Right renal cortex interstitium (tissue), 3 donors: ENCODE data around the gene SLC5A11. TPM values are rescaled to one million over a fixed set of nuclear protein-coding genes. Genes with fewer than 3 reads are reported as not detected.

ENCODE experiments used
- DNase-seq, 3 donors: peaks; one replicate each; pipeline ENCODE4 v3.0.0-alpha.2; 2013; ENCODE audit warnings: low read depth in 3 of 3, low spot score in 2 of 3
- polyA plus RNA-seq, 3 donors: library from polyadenylated mRNA; unstranded; fragments of 120-200 nt; gene quantifications; one replicate each; pipeline ENCODE4 v1.2.1, GENCODE V29; 2013; ENCODE audit not compliant: insufficient read length in 3 of 3

The SLC5A11 gene
- polyA plus RNA-seq, 3 donors, result 2.8 to 6.5 (median 5.9) TPM

DNA sequence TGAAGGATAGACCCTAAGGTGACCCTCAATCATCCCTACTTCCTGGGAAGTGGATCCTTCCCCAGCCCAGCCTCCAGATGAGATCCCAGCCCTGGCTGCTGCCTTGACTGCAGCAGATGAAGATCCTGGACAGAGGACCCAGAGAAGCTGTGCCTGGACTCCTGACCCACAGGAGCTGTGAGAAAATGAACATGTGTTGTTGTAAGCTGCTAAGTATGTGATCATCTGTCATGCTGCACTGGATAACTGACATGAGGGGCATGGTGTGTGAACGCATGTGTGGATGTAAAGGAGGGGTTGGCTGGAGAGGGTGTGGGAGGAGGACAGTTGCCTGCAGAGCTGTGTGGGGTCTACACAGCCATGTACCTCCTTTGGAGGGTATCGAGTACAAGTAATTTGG is 69.3 kb downstream of the SLC5A11 start:
- no peak for DNase-seq

DNA sequence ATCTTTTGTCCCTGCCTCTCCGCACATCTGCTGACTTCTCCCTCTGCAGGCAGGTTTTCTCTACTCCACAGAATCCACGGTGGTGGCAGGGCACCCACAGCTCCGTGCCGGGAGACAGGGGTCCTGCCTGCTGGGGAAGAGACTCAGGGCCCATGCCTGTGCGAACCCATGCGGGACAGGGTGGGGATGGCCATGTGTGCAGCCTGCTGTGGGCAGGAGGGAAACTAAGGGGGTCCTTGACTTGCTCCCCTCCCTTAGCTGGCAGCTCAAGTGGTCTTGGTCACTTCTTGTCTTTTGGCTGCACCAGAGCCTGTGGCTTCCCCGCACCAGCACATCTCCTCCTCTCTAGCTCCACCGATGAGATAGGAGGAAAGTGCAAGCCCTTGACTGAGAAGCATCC is 69.8 kb downstream of the SLC5A11 start:
- no peak for DNase-seq

DNA sequence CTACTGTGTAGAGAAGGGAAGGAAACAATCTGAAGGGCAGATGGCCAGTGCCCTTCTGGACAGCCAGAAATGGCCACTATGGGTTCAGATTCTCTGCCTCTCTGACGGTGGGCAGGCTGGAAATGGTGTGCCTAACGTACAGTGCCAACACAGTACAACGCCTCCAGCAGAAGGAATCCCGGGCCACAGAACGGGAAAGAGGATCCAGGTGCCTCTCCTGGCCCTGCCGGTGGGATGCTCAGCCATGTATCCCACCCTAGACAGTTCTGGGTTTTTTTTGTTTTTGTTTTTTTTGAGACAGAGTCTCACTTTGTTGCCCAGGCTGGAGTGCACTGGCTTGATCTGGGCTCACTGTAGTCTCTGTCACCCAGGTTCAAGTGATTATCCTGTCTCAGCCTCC is 71.5 kb downstream of the SLC5A11 start:
- no peak for DNase-seq

DNA sequence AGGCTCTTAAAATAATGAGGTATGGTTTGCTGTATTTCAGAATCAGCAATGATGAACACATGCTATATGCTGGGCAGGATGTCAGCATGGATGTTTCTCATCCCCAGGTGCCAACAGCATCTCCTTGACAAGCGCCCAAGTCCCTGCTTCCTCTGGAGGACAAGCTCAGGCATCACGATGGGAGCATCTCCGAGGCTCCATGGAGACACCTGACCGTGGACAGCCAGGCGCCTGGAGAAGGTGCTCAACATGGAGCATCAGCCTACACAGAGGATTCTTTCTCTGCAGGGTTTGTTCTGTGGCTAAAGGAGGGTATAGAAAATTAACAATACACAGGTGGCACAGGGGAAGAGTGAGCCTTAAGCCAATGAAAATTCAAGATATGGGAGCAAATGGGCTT is 72.1 kb downstream of the SLC5A11 start:
- DNase-seq, result no peak

DNA sequence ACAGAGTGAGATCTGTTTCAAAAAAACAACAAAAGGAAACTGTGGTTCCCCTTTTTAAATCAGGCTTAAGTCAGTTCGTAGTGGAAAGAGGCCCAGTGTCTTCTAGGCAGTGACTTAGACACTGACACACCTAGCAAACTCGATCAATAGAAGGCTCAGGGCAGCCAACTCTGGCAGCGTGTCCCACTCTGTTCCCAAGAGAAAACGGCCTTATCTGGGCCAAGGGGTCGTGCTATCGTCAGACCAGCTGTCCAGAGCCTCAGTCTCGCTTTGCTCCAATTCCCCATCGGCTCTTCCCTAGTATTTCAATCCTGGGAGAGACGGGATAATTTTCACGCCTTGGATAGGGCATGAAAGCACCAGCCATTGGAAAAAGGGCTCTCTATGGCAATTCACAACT is 72.9 kb downstream of the SLC5A11 start:
- no peak for DNase-seq

DNA sequence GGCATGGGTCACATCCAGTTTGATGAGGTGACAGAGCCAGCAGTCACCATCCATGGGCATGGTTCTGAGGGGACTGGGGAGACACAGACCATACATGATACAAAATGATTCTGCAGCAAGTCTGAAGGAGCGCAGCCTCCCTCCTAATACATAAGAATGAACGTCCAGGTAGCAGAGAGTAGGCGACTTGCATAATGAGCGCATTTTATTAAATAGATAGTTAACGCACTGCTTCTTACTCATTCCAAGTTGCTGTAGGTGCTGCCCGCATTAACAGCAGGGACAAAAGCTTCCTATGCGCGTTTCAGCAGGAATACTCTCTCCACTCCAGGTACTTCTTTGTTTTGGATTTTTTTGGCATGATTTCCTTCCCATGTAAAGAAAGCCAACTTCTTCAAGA is 73.8 kb downstream of the SLC5A11 start:
- no peak for DNase-seq

DNA sequence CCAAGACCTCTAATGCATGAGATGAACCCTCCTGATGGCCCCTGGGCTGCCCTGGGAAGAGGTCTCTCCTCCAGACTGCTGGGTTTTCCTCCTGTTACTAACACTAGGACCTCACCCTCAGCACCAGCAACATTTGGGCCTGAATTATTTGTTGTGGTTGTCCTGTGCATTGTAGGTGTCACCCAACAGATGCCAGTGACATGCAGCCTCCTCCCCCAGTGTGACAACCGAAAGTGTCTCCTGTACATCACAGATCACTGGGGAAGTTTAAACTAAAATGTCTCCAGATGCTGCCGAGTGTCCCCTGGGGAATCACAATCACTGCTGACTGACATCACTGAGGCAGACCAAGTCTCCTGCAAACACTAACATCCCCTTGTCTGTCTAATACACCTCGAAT is 74.8 kb downstream of the SLC5A11 start:
- DNase-seq, result no peak

DNA sequence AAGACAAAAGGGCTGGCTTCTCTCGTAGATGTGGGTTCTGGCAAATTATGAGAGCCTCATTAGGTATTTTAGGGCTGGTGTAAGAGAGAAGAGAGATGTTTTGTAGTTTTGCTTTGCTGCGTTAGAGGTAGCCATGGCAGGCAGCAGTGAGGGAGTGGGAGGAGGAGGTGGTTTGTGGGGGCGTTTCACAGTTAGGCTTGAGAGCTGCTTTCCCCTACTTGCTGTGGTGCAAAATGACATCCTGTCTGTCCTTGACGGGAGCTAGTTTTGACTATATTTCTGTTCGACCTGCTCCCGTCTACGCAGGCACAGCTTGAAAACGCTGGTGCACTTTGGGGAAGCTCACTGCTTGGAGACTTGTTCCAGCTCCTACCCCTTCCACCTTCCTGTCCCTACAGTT is 75.5 kb downstream of the SLC5A11 start:
- no peak for DNase-seq

DNA sequence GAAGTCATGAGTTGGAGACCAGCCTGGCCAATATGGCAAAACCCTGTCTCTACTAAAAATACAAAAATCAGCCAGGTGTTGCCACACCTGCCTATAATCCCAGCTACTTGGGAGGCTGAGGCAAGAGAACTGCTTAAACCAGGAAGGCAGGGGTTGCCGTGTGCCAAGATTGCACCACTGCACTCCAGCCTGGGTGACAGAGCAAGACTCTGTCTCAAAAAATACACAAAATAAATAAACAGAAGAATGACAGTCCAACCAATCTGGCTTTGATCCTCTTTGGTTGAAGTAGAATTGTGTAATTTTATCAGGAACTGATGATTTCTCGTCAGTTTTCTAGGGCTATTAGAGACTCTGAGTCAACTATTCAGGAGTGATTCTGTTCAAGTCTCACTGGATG is 79.4 kb downstream of the SLC5A11 start:
- no peak for DNase-seq

DNA sequence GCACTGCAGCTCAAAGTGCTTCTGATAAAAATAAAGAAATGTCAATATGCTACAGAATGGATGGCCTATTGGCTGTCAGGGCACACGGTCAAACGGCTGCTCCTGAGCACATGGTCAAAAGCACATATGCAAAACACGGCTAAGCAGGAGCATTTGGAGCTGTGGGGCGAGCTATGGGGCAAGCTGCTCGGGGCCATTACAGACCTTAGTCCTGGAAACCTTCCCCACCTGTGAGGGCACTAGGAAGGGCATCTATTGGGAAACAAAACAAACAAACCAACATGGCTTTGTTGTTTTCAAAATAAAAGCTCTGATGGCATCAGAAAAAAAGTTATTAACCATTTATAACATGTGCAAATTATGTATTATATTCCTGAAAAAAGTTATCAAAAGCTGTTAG is 83.6 kb downstream of the SLC5A11 start:
- DNase-seq, result no peak

DNA sequence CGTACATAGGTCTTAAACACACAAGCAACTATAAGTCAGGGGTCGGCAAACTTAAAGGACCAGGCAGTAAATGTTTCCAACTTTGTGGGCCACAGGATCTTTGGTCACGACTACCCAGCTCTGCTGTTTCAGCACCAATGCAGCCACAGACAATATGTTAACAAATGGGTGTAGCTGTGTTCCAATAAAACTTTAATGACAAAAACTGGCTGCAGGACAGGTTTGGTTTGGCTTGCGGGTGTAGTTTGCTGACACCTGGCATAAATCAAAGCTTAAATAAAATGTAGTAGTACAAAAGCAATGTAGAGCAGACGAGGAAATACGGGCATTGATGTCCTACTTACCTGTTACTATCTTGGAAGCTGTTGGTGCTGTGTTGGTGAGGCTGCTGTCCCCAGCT is 84.7 kb downstream of the SLC5A11 start:
- no peak for DNase-seq

DNA sequence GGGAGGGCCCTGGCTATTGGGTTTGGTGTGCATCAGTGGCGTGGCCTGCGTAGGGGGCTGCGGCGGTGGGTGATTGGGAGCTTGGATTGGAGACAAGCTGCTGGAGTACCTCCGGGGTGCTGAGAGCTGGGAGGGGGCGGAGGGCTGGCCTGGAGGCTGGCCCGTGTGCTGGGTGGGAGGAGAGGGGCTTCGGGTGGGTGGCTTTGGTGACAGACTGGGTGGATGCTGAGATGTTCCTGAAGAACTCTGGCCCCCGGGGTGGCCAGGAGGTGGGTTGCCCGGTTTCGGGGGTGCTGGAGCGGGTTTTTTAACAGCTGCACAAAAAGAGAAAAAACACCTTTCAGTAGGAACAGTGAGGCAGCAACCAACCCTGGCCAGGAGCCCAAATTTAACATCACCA is 85.3 kb downstream of the SLC5A11 start:
- no peak for DNase-seq

DNA sequence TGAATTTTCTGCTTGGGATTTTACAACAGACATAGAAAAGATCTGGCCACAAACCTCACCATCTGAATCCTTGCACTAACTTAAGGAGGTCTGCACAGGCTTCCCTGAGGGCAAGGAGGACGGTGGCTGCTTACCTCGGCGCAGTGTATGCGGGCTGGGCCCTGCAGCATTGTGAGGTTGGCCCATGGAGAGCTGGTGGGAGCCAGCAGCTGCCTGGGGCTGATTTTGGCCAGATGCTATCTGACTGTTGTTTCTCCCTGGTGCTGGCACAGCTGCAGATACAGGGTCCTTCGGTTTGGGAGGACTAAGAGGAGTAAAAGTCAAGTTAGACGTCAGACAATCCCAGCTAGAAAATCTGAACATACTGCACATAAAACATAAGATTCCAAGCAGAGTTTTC is 89.6 kb downstream of the SLC5A11 start:
- no peak for DNase-seq

DNA sequence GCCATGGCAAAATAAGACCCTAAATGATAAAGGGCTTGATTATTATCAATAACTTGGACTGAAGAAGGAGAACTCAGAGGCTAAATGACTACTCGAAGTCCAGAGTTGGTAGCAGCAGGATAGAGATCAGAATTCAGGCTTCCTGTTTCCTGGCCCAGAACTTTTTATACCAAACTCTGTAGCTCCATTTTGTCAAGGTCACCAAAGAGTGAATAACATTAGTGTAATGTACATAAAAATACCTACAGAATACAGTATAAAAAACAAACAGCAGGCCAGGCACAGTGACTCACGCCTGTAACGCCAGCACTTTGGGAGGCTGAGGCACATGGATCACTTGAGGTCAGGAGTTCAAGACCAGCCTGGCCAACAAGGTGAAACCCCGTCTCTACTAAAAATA is 90.4 kb downstream of the SLC5A11 start:
- DNase-seq, result no peak

DNA sequence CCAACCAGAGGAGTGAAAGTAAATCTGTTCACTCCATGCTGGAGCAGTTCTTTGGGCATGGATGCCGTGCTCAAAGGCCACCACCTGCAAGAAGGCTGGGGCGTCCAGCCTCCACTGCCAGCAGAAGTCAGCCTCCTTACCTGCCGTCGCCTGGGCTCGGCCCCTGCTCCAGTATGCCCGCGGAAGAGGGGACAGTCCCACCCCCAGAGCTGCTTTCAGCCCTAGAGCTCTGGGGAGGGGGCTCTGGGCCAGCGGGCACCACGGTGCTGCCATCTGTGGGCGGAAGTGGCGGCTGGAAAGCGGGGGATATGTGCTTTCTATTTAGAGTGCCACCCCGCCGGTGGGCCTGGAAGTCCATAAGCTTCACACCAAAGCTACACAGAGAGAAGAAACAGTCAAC is 93.5 kb downstream of the SLC5A11 start:
- DNase-seq, result no peak

DNA sequence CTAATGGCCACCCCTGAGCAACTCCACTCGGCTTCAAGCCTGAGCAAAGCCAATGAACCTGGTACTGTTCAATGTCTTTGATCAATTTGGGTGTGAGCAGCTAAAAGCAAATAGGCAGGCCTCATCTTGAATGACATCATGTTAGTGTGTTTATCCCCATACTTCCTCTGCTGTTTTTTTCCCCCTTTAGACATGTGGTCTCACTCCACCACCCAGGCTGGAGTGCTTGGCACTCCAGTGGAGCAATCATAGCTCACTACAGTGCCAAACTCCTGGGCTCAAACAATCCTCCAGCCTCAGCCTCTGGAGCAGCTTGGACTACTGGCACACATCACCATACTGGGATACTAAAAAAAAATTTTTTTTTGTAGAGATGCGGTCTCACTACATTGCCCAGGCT is 94.0 kb downstream of the SLC5A11 start:
- DNase-seq, result no peak

DNA sequence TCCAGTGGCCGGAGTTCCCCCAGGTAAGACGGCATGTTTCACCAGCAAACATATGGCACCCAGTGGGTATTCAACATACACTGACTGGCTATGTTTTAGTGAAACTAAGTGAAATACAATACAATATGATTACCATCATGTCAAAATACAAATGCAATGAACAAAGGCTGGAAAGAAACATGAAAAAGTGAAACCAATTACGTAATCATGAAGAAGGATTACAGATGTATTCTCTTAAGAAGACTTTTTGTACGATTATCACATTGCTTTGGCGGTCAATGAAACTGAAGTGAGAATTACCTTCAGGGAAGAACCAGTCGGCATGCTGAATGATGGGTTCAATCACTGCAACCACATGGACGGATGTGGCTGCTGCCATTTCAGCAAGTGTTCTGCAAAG is 97.7 kb downstream of the SLC5A11 start:
- DNase-seq, result no peak

DNA sequence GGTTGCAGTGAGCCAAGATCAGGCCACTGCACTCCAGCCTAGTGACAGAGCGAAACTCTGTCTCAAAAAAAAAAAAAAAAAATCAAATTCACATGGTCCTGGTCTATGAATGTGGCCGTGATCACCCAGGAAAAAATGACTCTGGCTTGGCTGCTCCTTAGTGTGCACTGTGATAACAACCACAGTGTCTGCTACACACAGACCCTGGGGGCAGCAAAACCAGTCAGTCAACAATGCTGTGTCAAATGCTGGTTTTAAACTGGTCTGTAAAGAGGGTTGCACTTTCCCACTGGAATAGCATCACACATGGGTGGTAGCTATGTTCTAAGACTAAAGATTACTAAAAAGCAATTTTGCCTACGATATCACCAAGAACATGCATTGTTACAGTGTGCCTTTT is 98.4 kb downstream of the SLC5A11 start:
- DNase-seq, result no peak

DNA sequence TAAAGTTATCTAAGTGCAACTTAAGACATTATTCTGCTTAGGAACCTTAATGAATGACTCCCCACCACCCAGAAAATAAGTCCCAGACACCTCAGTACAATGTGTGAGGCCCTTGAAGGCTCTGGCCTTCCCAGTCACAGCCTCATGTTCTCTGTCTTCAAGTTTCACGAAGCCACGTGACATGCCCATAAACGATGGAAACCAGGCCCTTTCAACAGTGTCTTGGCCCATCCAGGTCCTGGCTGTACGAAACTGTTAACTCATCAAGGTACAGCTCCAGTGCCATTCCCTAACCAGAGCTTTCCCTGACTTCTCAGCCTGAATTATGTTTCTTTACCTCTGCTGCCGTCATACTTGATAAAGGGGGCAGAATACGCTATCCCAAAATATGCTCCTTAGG is 100.4 kb downstream of the SLC5A11 start:
- no peak for DNase-seq

DNA sequence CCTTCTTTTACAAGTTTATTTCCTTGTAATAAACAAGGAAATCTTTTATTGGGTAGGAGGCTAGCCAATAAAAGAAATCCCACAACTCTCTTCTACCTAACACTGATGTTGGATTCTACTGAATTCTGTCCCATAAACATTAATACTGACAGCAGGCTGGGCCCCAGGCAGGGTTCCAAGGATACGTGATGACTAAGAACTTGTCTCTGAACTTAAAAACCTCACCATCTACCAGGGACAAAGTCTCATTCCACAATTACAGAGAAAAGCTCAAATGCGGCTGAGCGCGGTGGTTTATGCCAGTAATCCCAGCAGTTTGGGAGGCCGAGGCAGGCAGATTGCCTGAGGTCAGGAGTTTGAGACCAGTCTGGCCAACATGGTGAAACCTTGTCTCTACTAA is 104.5 kb downstream of the SLC5A11 start:
- no peak for DNase-seq

DNA sequence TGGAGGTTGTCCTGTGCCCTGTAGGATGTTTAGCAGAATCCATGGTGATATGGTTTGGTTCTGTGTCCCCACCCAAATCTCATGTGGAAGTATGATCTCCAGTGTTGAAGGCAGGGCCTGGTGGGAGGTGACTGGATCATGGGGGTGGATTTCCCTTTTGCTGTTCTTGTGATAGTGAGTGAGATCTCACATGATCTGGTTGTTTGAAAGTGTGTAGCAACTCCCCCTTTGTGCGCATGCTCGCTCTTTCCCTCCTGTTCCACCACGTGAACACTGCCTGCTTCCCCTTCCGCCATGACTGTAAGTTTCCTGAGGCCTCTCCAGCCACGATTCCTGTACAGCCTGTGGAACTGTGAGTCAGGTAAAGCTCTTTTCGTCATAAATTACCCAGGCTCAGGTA is 107.5 kb downstream of the SLC5A11 start:
- no peak for DNase-seq

DNA sequence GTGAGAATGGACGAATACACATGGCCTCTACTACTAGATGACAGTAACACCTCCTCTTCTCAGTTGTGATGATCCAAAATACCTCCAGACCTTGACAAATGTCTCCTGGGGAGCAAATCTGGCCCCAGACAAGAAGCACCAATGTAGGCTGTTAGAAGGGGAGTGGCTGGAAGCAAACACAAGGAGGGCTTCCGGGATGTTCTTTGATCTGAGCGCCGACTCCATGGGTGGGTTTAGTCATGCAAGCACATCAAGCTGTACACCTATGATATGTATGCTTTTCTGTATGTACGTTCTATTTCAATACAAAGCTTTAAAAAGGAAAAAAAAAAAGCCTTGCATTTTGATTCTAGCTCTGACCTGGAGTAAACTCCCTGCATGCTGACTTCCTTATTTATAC is 108.0 kb downstream of the SLC5A11 start:
- DNase-seq, result no peak

DNA sequence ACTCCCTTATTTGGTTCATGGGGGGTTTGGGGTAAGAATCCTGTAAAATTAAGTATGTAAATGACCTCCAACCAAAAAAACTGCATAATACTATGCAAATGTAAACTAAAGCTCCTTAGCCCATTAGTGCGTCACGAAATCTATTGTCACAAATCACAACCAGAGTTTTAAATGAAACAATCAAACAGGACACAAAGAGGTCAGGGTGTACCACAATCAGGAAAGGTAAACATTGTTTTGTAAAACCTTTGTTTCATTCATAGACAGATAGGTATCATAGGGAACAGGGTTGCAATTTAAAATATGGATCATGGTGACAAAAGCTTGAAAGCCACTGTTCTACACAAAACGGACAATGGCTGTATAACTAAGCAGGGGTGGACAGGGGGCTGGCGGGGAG is 108.4 kb downstream of the SLC5A11 start:
- no peak for DNase-seq
